ENCODE results near the gene CMTM6.
"Not testable (repeated sequence)": the region's sequence is repeated elsewhere in the genome, so short reads cannot be mapped to it uniquely, and the experiment has no call there.

The CMTM6 gene

DNA sequence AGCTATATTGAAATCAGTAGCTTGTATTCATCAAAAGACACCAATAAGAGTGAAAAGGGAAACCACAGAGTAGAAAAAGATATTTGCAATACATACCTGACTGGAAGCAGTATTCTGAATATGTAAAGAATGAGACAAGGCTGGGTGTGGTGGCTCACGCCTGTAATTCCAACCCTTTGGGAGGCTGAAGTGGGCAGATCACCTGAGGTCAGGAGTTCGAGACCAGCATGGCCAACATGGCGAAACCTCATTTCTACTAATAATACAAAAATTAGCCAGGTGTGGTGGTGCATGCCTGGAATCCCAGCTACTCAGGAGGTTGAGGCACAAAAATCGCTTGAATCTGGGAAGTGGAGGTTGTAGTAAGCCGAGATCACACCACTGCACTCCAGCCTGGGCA lies 16.3 kb upstream of the CMTM6 start:
- H3K36me3 ChIP-seq (ENCODE audit: insufficient read depth, low read length); H3K27ac ChIP-seq (ENCODE audit: low read depth, low read length); H3K4me1 ChIP-seq (ENCODE audit: insufficient read depth, low read length); H3K27me3 ChIP-seq (ENCODE audit: control insufficient read depth in 1 of 2, insufficient read depth in 2 of 2, low read length in 2 of 2); H3K9me3 ChIP-seq (ENCODE audit: low read length); H3K4me3 ChIP-seq (ENCODE audit: low read depth in 1 of 2, low read length in 2 of 2); H3K9ac ChIP-seq (ENCODE audit: low read length): not testable (repeated sequence)

GRCh38 chr3:32516751-32517150 lies 14.1 kb upstream of the CMTM6 start:
- H3K27ac ChIP-seq (ENCODE audit: low read depth, low read length); H3K4me1 ChIP-seq (ENCODE audit: insufficient read depth, low read length); H3K9me3 ChIP-seq (ENCODE audit: low read length); H3K9ac ChIP-seq (ENCODE audit: low read length); H3K4me3 ChIP-seq (ENCODE audit: low read depth in 1 of 2, low read length in 2 of 2); H3K27me3 ChIP-seq (ENCODE audit: control insufficient read depth in 1 of 2, insufficient read depth in 2 of 2, low read length in 2 of 2); H3K36me3 ChIP-seq (ENCODE audit: insufficient read depth, low read length): not testable (repeated sequence)

GRCh38 chr3:32511005-32511404 lies 8.4 kb upstream of the CMTM6 start:
- H3K36me3 ChIP-seq (ENCODE audit: insufficient read depth, low read length) = no peaks in the 10 kb centered on the region
- no peak overlapping the region for H3K4me3 ChIP-seq (ENCODE audit: low read depth in 1 of 2, low read length in 2 of 2)
- no peaks in the 10 kb centered on the region for H3K9me3 ChIP-seq (ENCODE audit: low read length)
- H3K27ac ChIP-seq (ENCODE audit: low read depth, low read length) = no peak overlapping the region
- H3K27me3 ChIP-seq (ENCODE audit: control insufficient read depth in 1 of 2, insufficient read depth in 2 of 2, low read length in 2 of 2) = no peaks in the 10 kb centered on the region
- no peak overlapping the region for H3K9ac ChIP-seq (ENCODE audit: low read length)
- H3K4me1 ChIP-seq (ENCODE audit: insufficient read depth, low read length) = no peaks in the 10 kb centered on the region

- Histone ChIP-seq H3K36me3 (ENCODE audit: insufficient read depth, low read length) (no peaks in the 10 kb centered on the region), H3K9ac (ENCODE audit: low read length) (no peak overlapping the region), H3K9me3 (ENCODE audit: low read length) (no peaks in the 10 kb centered on the region), H3K4me3 (ENCODE audit: low read depth in 1 of 2, low read length in 2 of 2) (no peak overlapping the region), H3K27me3 (ENCODE audit: control insufficient read depth in 1 of 2, insufficient read depth in 2 of 2, low read length in 2 of 2) (no peaks in the 10 kb centered on the region), H3K4me1 (ENCODE audit: insufficient read depth, low read length) (no peaks in the 10 kb centered on the region), H3K27ac (ENCODE audit: low read depth, low read length) (no peak overlapping the region)
Measured at GRCh38 chr3:32510075-32510724, 7.5 kb upstream of the CMTM6 start.

DNA sequence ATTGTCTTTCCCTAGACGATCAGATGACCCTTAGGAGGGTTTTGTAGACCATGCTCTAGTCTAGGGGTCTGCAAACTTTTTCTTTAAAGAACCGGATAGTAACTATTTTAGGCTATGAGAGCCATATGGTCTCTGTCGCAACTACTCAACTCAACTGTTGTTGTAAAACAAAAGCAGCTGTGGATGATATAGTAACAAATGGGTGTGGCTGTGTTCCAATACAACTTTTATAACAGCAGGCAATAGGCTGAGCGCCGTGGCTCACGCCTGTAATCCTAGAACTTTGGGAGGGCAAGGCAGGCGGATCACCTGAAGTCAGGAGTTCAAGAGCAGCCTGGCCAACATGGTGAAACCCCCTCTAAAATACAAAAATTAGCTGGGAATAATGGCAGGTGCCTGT lies 6.1 kb upstream of the CMTM6 start:
- Histone ChIP-seq H3K9me3 (ENCODE audit: low read length) (no peaks in the 10 kb centered on the region), H3K27me3 (ENCODE audit: control insufficient read depth in 1 of 2, insufficient read depth in 2 of 2, low read length in 2 of 2) (no peaks in the 10 kb centered on the region), H3K27ac (ENCODE audit: low read depth, low read length) (no peak overlapping the region), H3K4me1 (ENCODE audit: insufficient read depth, low read length) (no peaks in the 10 kb centered on the region), H3K36me3 (ENCODE audit: insufficient read depth, low read length) (no peaks in the 10 kb centered on the region), H3K9ac (ENCODE audit: low read length) (no peak overlapping the region), H3K4me3 (ENCODE audit: low read depth in 1 of 2, low read length in 2 of 2) (no peak overlapping the region)

DNA sequence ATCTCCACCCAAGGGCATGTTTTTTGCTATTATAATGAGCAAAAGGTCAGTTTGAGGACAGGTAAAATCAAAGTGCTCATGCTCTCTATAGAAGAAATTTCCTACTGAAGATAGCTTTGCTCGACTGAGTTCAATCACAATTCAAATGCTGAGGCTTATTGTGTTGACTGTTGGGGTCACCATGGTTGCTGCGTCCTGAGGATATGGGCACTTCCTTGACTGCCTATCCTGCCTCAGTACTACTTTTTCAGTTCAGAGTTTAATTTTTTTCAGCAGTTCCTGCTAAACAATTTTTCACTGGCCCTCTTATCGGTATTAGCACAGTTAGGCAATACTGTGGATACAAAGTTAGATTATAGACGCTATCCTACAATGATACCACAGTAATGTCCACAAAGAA lies 3.8 kb upstream of the CMTM6 start:
- Histone ChIP-seq H3K27ac (ENCODE audit: low read depth, low read length) (no peak overlapping the region), H3K9ac (ENCODE audit: low read length) (no peak overlapping the region), H3K9me3 (ENCODE audit: low read length) (no peaks in the 10 kb centered on the region), H3K27me3 (ENCODE audit: control insufficient read depth in 1 of 2, insufficient read depth in 2 of 2, low read length in 2 of 2) (no peaks in the 10 kb centered on the region), H3K4me3 (ENCODE audit: low read depth in 1 of 2, low read length in 2 of 2) (no peak overlapping the region), H3K4me1 (ENCODE audit: insufficient read depth, low read length) (peaks cover 7% of the 10 kb centered on the region), H3K36me3 (ENCODE audit: insufficient read depth, low read length) (no peaks in the 10 kb centered on the region)

DNA sequence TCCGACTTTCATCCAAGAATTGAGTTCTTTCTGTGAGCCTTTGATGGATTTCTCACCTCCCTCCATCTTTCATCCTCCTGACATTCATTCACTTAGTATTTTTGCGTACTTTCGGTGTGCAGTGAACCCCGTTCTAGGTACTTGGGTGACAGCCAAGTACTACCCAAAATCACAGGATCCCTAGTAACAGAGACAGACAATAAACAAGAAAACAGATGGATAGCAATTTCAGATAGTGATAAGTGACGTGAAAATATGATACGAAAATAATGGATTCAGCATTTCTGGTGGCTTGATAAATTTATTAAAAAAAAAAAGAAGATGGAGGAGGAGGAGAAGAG lies 264 bp upstream of the CMTM6 start:
- Histone ChIP-seq H3K27ac (ENCODE audit: low read depth, low read length) (peak overlapping the region; percentile 91), H3K36me3 (ENCODE audit: insufficient read depth, low read length) (no peaks in the 10 kb centered on the region), H3K9ac (ENCODE audit: low read length) (no peak overlapping the region), H3K4me1 (ENCODE audit: insufficient read depth, low read length) (peaks cover 16% of the 10 kb centered on the region), H3K27me3 (ENCODE audit: control insufficient read depth in 1 of 2, insufficient read depth in 2 of 2, low read length in 2 of 2) (no peaks in the 10 kb centered on the region), H3K9me3 (ENCODE audit: low read length) (no peaks in the 10 kb centered on the region), H3K4me3 (ENCODE audit: low read depth in 1 of 2, low read length in 2 of 2) (peak overlapping the region; percentile 77 to 92)

DNA sequence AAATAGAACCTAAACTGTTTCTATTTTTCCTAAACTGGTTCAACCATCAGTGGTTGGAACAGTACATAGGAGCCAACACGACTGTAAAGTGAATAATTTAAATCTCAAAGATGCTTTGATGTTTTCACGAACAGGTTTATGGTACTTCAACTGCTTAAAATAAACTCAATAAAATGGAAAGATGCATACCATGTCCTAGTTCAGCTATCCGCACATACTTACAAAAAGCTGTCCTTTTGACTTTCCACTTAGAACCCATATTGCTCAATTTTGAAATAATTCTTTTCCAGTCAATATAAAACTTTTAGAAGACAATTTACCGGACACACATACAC lies 902 bp downstream of the CMTM6 start:
- Histone ChIP-seq H3K27me3 (ENCODE audit: control insufficient read depth in 1 of 2, insufficient read depth in 2 of 2, low read length in 2 of 2) (no peaks in the 10 kb centered on the region), H3K4me3 (ENCODE audit: low read depth in 1 of 2, low read length in 2 of 2) (peak overlapping the region; percentile 77 to 92), H3K36me3 (ENCODE audit: insufficient read depth, low read length) (no peaks in the 10 kb centered on the region), H3K9ac (ENCODE audit: low read length) (peak overlapping the region; percentile 70), H3K4me1 (ENCODE audit: insufficient read depth, low read length) (peaks cover 16% of the 10 kb centered on the region), H3K27ac (ENCODE audit: low read depth, low read length) (peak overlapping the region; percentile 98), H3K9me3 (ENCODE audit: low read length) (no peaks in the 10 kb centered on the region)

GRCh38 chr3:32500880-32501782 lies 1.5 kb downstream of the CMTM6 start:
- Histone ChIP-seq H3K9me3 (ENCODE audit: low read length) (no peaks in the 10 kb centered on the region), H3K4me3 (ENCODE audit: low read depth in 1 of 2, low read length in 2 of 2) (peak overlapping the region; percentile 77 to 92), H3K4me1 (ENCODE audit: insufficient read depth, low read length) (peaks cover 16% of the 10 kb centered on the region), H3K27me3 (ENCODE audit: control insufficient read depth in 1 of 2, insufficient read depth in 2 of 2, low read length in 2 of 2) (no peaks in the 10 kb centered on the region), H3K36me3 (ENCODE audit: insufficient read depth, low read length) (no peaks in the 10 kb centered on the region), H3K9ac (ENCODE audit: low read length) (peak overlapping the region; percentile 70), H3K27ac (ENCODE audit: low read depth, low read length) (peak overlapping the region; percentile 98)

GRCh38 chr3:32500231-32500630 lies 2.4 kb downstream of the CMTM6 start:
- Histone ChIP-seq H3K4me1 (ENCODE audit: insufficient read depth, low read length) (peaks cover 16% of the 10 kb centered on the region), H3K27ac (ENCODE audit: low read depth, low read length) (no peak overlapping the region), H3K9ac (ENCODE audit: low read length) (no peak overlapping the region)

DNA sequence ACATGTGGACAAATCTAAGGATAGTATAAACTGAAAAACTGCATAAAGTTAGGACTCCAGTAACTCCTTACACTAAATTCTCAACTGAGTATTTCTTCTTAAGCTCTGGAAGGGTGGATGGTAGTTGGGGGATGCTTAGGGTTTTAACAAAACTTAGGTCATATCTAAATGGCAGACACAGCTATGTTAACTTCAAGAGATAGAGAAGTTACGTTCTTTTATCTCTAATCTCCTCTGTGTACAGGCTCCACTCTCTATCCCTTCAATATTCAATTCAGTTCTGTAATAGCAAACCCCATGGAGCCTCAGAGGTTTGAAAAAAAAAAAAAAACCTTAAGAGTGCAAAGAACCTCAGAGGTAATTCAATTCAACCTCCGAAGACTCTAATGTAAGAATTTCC lies 3.1 kb downstream of the CMTM6 start:
- Histone ChIP-seq H3K4me3 (ENCODE audit: low read depth in 1 of 2, low read length in 2 of 2) (no peak overlapping the region), H3K27me3 (ENCODE audit: control insufficient read depth in 1 of 2, insufficient read depth in 2 of 2, low read length in 2 of 2) (no peaks in the 10 kb centered on the region), H3K9ac (ENCODE audit: low read length) (no peak overlapping the region), H3K27ac (ENCODE audit: low read depth, low read length) (no peak overlapping the region), H3K9me3 (ENCODE audit: low read length) (no peaks in the 10 kb centered on the region), H3K36me3 (ENCODE audit: insufficient read depth, low read length) (no peaks in the 10 kb centered on the region), H3K4me1 (ENCODE audit: insufficient read depth, low read length) (peaks cover 16% of the 10 kb centered on the region)

More at GRCh38 chr3:32500231-32500630, 2.4 kb downstream of the CMTM6 start:
- H3K9me3 ChIP-seq (ENCODE audit: low read length) = no peaks in the 10 kb centered on the region
- H3K4me3 ChIP-seq (ENCODE audit: low read depth in 1 of 2, low read length in 2 of 2) = no peak overlapping the region
- no peaks in the 10 kb centered on the region for H3K36me3 ChIP-seq (ENCODE audit: insufficient read depth, low read length)
- no peaks in the 10 kb centered on the region for H3K27me3 ChIP-seq (ENCODE audit: control insufficient read depth in 1 of 2, insufficient read depth in 2 of 2, low read length in 2 of 2)

DNA sequence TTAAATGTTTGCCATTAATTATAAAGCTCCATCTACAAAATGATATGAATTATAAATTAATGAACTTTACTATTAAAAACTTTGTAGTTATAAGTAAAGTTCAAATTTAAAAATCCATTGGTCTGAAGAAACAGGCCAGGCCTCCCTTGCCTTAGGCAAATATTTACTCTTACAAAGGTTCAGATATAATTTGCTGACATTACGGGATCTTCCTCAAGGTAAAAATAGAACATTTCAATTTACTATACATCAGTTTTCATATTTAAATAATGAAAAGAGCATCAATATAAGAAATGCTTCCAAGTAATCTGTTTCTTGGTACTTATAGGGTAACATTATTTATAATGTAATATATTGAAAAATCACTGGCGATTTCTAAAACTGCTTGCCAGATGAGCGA lies 3.7 kb downstream of the CMTM6 start:
- Histone ChIP-seq H3K4me1 (ENCODE audit: insufficient read depth, low read length) (peaks cover 21% of the 10 kb centered on the region), H3K4me3 (ENCODE audit: low read depth in 1 of 2, low read length in 2 of 2) (no peak overlapping the region), H3K9ac (ENCODE audit: low read length) (no peak overlapping the region), H3K9me3 (ENCODE audit: low read length) (no peaks in the 10 kb centered on the region), H3K27me3 (ENCODE audit: control insufficient read depth in 1 of 2, insufficient read depth in 2 of 2, low read length in 2 of 2) (no peaks in the 10 kb centered on the region), H3K27ac (ENCODE audit: low read depth, low read length) (no peak overlapping the region), H3K36me3 (ENCODE audit: insufficient read depth, low read length) (no peaks in the 10 kb centered on the region)

Measured in muscle layer of colon (tissue), 2 donors.